H1 (cell line): ENCODE measurements around the gene HAPLN3. TPM values are rescaled to one million over a fixed set of nuclear protein-coding genes. Genes with fewer than 3 reads are reported as not detected.

ENCODE experiments used
- CTCF ChIA-PET: fragments of 300-600 bp; sonication (Branson Sonifier 250); formaldehyde crosslinking; loops from one replicate; lab custom pipeline; 2021; ENCODE audit not compliant: partially characterized antibody; lab: Charles Lee
- POLR2A ChIA-PET: fragments of 300-600 bp; sonication (Branson Sonifier 250); formaldehyde crosslinking; loops from one replicate; lab custom pipeline; 2021; ENCODE audit warnings: inconsistent platforms; ENCODE audit not compliant: partially characterized antibody; lab: Charles Lee
- DNase-seq, 2 experiments: peaks; one replicate each; pipeline versions ENCODE4 v3.0.0 to v3.0.0-alpha.2; 2010 to 2022; ENCODE audit warnings: low spot score in 2 of 2, low read depth in 1 of 2, mixed read lengths in 1 of 2
- FAIRE-seq: peaks from 2 replicates; lab custom pipeline; 2011; peaks lifted over from hg19 to GRCh38; lab: Jason Lieb, UNC
- H2AFZ ChIP-seq: 2 replicates; pipeline ENCODE4 v1.8.1; 2012; ENCODE audit warnings: low read length, inconsistent platforms
- H2AK5ac ChIP-seq: 2 replicates; pipeline ENCODE4 v1.6.1; 2013; ENCODE audit warnings: low read depth, low read length
- H2BK120ac ChIP-seq: replicated peaks from 2 replicates; pipeline ENCODE3; 2013; ENCODE audit warnings: low read depth, low read length, inconsistent platforms
- H2BK12ac ChIP-seq: 2 replicates; pipeline ENCODE4 v1.6.1; 2013; ENCODE audit warnings: low read depth, low read length
- H2BK15ac ChIP-seq: 2 replicates; pipeline ENCODE4 v1.6.1; 2013; ENCODE audit warnings: low read length
- H2BK20ac ChIP-seq: 2 replicates; pipeline ENCODE4 v1.6.1; 2013; ENCODE audit warnings: low read length
- H2BK5ac ChIP-seq: 2 replicates; pipeline ENCODE4 v1.6.1; 2013; ENCODE audit warnings: low read depth, low read length
- H3K14ac ChIP-seq: 2 replicates; pipeline ENCODE4 v1.6.1; 2013; ENCODE audit warnings: inconsistent platforms; ENCODE audit not compliant: insufficient read length
- H3K18ac ChIP-seq: 2 replicates; pipeline ENCODE4 v1.6.1; 2013; ENCODE audit warnings: low read length; ENCODE audit errors: extremely low read depth
- H3K23ac ChIP-seq: 2 replicates; pipeline ENCODE4 v1.6.1; 2013; ENCODE audit warnings: inconsistent platforms; ENCODE audit not compliant: insufficient read length
- H3K23me2 ChIP-seq: 2 replicates; pipeline ENCODE4 v1.6.1; 2013; ENCODE audit warnings: low read depth, low read length
- H3K27ac ChIP-seq: 2 replicates; pipeline ENCODE4 v1.6.1; 2011; ENCODE audit warnings: low read depth, low read length, inconsistent platforms
- H3K27me3 ChIP-seq, 4 experiments: replicated peaks in 1 of 4; 1 replicate in 1 of 4; 2 replicates in 3 of 4; pipeline versions ENCODE4 v1.6.1 to v1.8.1; 2011 to 2013; ENCODE audit warnings: low read length in 3 of 4, mild to moderate bottlenecking in 3 of 4, inconsistent platforms in 2 of 4, mixed read lengths in 2 of 4, moderate library complexity in 1 of 4; ENCODE audit not compliant: control insufficient read depth in 3 of 4, insufficient read depth in 3 of 4; ENCODE audit errors: extremely low read depth in 1 of 4
- H3K36me3 ChIP-seq, 4 experiments: 2 replicates each; pipeline versions ENCODE4 v1.6.1 to v1.8.1; 2011 to 2013; ENCODE audit warnings: mild to moderate bottlenecking in 4 of 4, low read length in 3 of 4, moderate library complexity in 2 of 4, control low read depth in 1 of 4, inconsistent platforms in 1 of 4; ENCODE audit not compliant: insufficient read depth in 4 of 4, control insufficient read depth in 2 of 4
- H3K4ac ChIP-seq: replicated peaks from 2 replicates; pipeline ENCODE3; 2013; ENCODE audit warnings: low read length, low read depth, mixed read lengths, inconsistent platforms; ENCODE audit not compliant: insufficient read length
- H3K4me1 ChIP-seq, 4 experiments: replicated peaks in 1 of 4; 1 replicate in 1 of 4; 2 replicates in 3 of 4; pipeline versions ENCODE4 v1.6.1 to v1.8.1; 2011 to 2013; ENCODE audit warnings: low read length in 3 of 4, inconsistent platforms in 2 of 4, mixed read lengths in 1 of 4; ENCODE audit not compliant: insufficient read depth in 4 of 4, control insufficient read depth in 3 of 4
- H3K4me2 ChIP-seq, 2 experiments: 2 replicates each; pipeline versions ENCODE4 v1.6.1 to v1.8.1; 2011 to 2013; ENCODE audit warnings: low read depth in 2 of 2, low read length in 2 of 2, control low read depth in 1 of 2, inconsistent platforms in 1 of 2, mild to moderate bottlenecking in 1 of 2; ENCODE audit not compliant: insufficient read depth in 1 of 2
- H3K4me3 ChIP-seq, 4 experiments: fragments of 200-600, 300-600 bp in 1 of 4; sonication (generic), shearing (Covaris generic), sonication (Bioruptor Twin) in 1 of 4; 2 replicates each; pipeline versions ENCODE4 v1.5.1 to v1.8.1; 2011 to 2016; ENCODE audit warnings: low read length in 4 of 4, low read depth in 3 of 4, control low read depth in 2 of 4, inconsistent platforms in 2 of 4, mild to moderate bottlenecking in 2 of 4, mixed read lengths in 1 of 4, moderate library complexity in 1 of 4; ENCODE audit not compliant: insufficient read depth in 2 of 4; ENCODE audit errors: extremely low read depth in 1 of 4
- H3K56ac ChIP-seq: replicated peaks from 2 replicates; pipeline ENCODE3; 2013; ENCODE audit warnings: low read depth, mild to moderate bottlenecking, mixed read lengths, low read length, inconsistent platforms; ENCODE audit not compliant: insufficient read length
- H3K79me1 ChIP-seq: 2 replicates; pipeline ENCODE4 v1.6.1; 2013; ENCODE audit warnings: low read depth, low read length, control low read depth
- H3K79me2 ChIP-seq, 2 experiments: 2 replicates each; pipeline versions ENCODE4 v1.6.1 to v1.8.1; 2012 to 2013; ENCODE audit warnings: low read length in 2 of 2, mild to moderate bottlenecking in 2 of 2, inconsistent platforms in 1 of 2; ENCODE audit not compliant: insufficient read depth in 2 of 2, control insufficient read depth in 1 of 2
- H3K9ac ChIP-seq, 4 experiments: replicated peaks in 1 of 4; 1 replicate in 1 of 4; 2 replicates in 3 of 4; pipeline versions ENCODE4 v1.6.1 to v1.8.1; 2011 to 2013; ENCODE audit warnings: low read depth in 3 of 4, low read length in 3 of 4, control low read depth in 2 of 4, mild to moderate bottlenecking in 2 of 4, moderate library complexity in 2 of 4, inconsistent platforms in 1 of 4; ENCODE audit errors: extremely low read depth in 1 of 4
- H3K9me3 ChIP-seq, 2 experiments: 2 replicates each; pipeline versions ENCODE4 v1.6.1 to v1.8.1; 2012 to 2013; ENCODE audit warnings: mild to moderate bottlenecking in 2 of 2, moderate library complexity in 2 of 2, control low read depth in 1 of 2, inconsistent platforms in 1 of 2, low read depth in 1 of 2, low read length in 1 of 2, mixed read lengths in 1 of 2; ENCODE audit not compliant: insufficient read depth in 2 of 2
- H4K20me1 ChIP-seq, 2 experiments: replicated peaks in 1 of 2; 2 replicates each; pipeline versions ENCODE3 to v1.8.1; 2011 to 2013; ENCODE audit warnings: inconsistent platforms in 2 of 2, low read length in 2 of 2, mild to moderate bottlenecking in 1 of 2; ENCODE audit not compliant: insufficient read depth in 2 of 2, control insufficient read depth in 1 of 2
- H4K5ac ChIP-seq: 2 replicates; pipeline ENCODE4 v1.6.1; 2013; ENCODE audit warnings: low read length, low read depth, mixed read lengths, inconsistent platforms; ENCODE audit not compliant: insufficient read length
- H4K8ac ChIP-seq: 2 replicates; pipeline ENCODE4 v1.8.0; 2013; ENCODE audit warnings: mild to moderate bottlenecking, moderate library complexity, low read length, inconsistent platforms; ENCODE audit not compliant: insufficient read depth; ENCODE audit errors: extremely low read depth
- H4K91ac ChIP-seq: replicated peaks from 2 replicates; pipeline ENCODE3; 2013; ENCODE audit warnings: low read length, mixed read lengths, inconsistent platforms; ENCODE audit not compliant: insufficient read length
- EGR1 ChIP-seq: IDR thresholded peaks from 2 replicates; pipeline ENCODE4 v1.6.1; 2011; ENCODE audit warnings: low read depth, low read length, borderline replicate concordance
- KDM1A ChIP-seq: fragments of 200-600, 300-600 bp; sonication (generic); IDR thresholded peaks from 2 replicates; pipeline ENCODE4 v1.7.1; 2016; ENCODE audit warnings: mild to moderate bottlenecking, low read length, borderline replicate concordance
- WGBS, 2 experiments: shearing (Covaris generic) in 1 of 2; methylation state at CpG; one replicate each; pipeline versions ENCODE4 v1.1.6 to v1.1.7; 2013 to 2015; ENCODE audit warnings: low lambda C conversion rate in 2 of 2, mixed read lengths in 2 of 2, inconsistent platforms in 1 of 2, low coverage in 1 of 2, missing lambda C conversion rate in 1 of 2; ENCODE audit not compliant: insufficient replicate concordance in 2 of 2, insufficient coverage in 1 of 2, insufficient read length in 1 of 2; ENCODE audit errors: extremely low coverage in 1 of 2, missing lambda C conversion rate in 1 of 2; 5-methylcytosine and 5-hydroxymethylcytosine counted together
- polyA plus RNA-seq, 7 experiments: library from polyadenylated mRNA; depleted of rRNA in 3 of 7; stranded (reverse) in 5 of 7; unstranded in 2 of 7; fragments of >200 nt in 5 of 7; fragments of 200-250 nt in 2 of 7; gene quantifications; 1 replicate in 5 of 7; 2 replicates in 1 of 7; 4 replicates in 1 of 7; pipeline versions ENCODE4 v1.2.1 to v1.2.3, GENCODE V29; 2011 to 2013; ENCODE audit warnings: missing spikeins in 2 of 7, mixed read lengths in 2 of 7
- total RNA-seq: library from RNA; stranded (reverse); fragmentation: NEBNext Ultra II Directional; extraction: Animal tissue kit (Norgen Biotek cat#: 25700); gene quantifications from 2 replicates; pipeline ENCODE4 v1.2.1, GENCODE V29; 2021

Gene HAPLN3
- total and polyA plus RNA-seq, 2 of the 8 experiments (the other 6 are each of a cell fraction or from before 2014, with no cell fraction given), result 76.2 to 79.7 TPM

DNA sequence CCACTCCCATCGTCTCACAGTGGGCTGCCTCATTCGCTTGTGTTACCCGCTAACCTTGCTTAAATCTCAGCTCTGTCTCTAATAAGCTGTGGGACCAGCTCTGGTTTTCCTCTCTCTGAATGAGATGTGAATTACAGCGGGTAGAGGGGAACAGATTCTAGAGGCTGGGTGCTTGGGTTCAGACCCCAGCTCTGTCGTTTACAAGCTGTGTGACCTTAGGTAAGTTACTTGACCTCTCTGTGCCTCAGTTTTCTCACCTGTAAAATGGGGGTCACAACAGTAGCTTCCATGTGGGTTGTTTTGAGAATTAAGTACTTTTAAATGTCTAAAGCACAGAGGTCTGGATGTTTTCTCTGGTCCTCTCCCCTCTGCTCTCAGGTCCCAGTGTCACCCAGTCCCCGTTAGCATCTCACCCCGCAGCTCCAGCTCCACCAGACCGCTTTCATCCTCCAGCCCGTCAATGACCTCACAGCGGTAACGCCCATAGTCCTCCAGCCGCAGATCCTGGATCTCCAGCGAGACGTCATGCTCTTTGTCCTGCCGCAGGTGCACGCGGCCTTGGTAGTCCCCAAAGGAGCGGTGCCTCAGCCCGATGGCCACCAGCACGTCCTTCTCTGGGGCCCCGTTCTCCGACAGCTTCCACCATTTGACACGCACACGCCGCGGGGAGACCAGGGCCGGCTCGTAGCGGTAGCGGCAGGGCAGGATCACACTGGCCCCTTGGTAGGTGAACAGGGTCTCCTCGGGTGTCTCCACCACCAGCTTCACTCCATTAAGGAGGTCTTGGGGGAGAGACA lies 14.2 kb downstream of the HAPLN3 start:
- Histone ChIP-seq H3K14ac (no peak overlapping the region), H2AK5ac (no peak overlapping the region), H3K4ac (no peak overlapping the region), H3K23ac (no peak overlapping the region), H3K36me3 (peaks cover 6 to 24% (median 22%) of the 10 kb centered on the region in 4 experiments; a peak in 7 of 8 replicates), H3K79me2 (peaks cover 0 to 9% of the 10 kb centered on the region in 2 experiments; a peak in 1 of 4 replicates), H3K27ac (no peak overlapping the region), H4K91ac (no peak overlapping the region), H2AFZ (no peak overlapping the region), H3K9ac (no peak overlapping the region), H4K8ac (no peak overlapping the region), H2BK12ac (no peak overlapping the region), H3K56ac (no peak overlapping the region), H4K5ac (no peak overlapping the region), H3K23me2 (0 out of 2 replicates have a peak, but pooled peaks cover 2% of the 10 kb centered on the region), H2BK120ac (no peak overlapping the region), H2BK5ac (no peak overlapping the region), H3K4me3 (no peak overlapping the region), H4K20me1 (peaks cover 0 to 2% of the 10 kb centered on the region in 2 experiments), H2BK20ac (no peak overlapping the region), H3K4me1 (peaks cover 0 to 12% (median 5%) of the 10 kb centered on the region in 4 experiments; a peak in 5 of 7 replicates), H3K9me3 (no peaks in the 10 kb centered on the region), H2BK15ac (no peak overlapping the region), H3K4me2 (no peak overlapping the region), H3K18ac (no peak overlapping the region), H3K79me1 (no peaks in the 10 kb centered on the region), H3K27me3 (no peaks in the 10 kb centered on the region)
- TF ChIP-seq KDM1A, result peak; percentile 86
- no peak for TF ChIP-seq EGR1
- WGBS, 2 experiments, result 96% methylated on average over 31 of the region's 31 CpGs; no CpG with 5 or more reads in 1 of the 2 experiments
- DNase-seq, result no peak
- ChIA-PET POLR2A (interaction anchor here (0.6 to 13.9 kb wide), 3 partner anchors 13 to 488 kb away, joined by 3 to 167 read pairs (median 4); partner anchors contain the start of gene HAPLN3), CTCF (interaction anchor here (0.6 to 6.8 kb wide), 17 partner anchors 9 to 1747 kb away, joined by 3 to 95 read pairs (median 3); partner anchors contain the start of gene HAPLN3)
- FAIRE-seq, result no peak
